ENCODE measurements around the gene HAAO.
"Not testable (repeated sequence)": the region's sequence is repeated elsewhere in the genome, so short reads cannot be mapped to it uniquely, and the experiment has no call there.

The HAAO gene

DNA sequence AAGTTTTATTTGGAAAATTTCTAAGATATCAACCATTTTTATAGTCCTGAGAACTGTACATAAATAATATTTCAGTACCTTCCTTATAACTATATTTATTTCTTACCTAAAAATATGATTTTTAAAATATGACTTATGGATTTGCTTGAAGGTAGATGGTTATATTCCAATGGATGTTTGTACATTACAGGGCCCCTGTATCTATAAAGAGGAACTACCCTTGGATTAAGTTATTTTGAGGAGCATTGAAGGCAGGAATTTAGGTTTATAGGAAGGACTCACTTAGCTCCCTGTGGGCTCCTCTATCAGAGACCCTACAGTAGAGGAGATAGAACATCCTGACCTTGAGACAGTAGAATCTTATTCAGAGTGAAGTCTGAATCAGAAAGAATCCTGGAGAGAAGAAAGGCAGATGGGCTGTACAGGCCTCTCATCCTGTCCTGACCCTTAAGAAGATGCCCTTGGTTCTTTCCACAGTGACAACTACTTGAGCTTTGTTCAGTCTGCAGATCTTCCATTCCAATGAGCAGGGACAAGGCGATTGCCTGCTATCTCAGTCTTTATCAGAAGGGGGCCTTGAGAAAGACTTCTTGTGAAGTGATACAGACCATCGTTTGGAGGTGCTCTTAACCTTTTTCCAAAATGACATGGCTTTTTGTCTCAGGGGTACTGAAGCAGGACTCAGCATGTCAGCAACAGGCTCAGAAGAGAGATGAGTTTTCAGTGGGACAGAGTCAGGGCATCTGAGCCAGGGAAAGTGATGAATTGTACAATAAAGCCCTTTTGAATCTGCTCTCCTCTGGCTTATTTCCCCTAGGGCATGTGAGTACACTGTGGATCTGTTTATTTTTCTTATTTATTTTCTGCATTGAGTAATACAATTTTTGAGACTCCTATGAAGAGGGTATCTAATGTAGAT lies 49.4 kb downstream of the HAAO start:
- DNase-seq (ENCODE audit: low read depth), result no peak
- no peak overlapping the region for H3K4me3 ChIP-seq (ENCODE audit: low read depth, low read length)
- TF ChIP-seq, protein P1, sequence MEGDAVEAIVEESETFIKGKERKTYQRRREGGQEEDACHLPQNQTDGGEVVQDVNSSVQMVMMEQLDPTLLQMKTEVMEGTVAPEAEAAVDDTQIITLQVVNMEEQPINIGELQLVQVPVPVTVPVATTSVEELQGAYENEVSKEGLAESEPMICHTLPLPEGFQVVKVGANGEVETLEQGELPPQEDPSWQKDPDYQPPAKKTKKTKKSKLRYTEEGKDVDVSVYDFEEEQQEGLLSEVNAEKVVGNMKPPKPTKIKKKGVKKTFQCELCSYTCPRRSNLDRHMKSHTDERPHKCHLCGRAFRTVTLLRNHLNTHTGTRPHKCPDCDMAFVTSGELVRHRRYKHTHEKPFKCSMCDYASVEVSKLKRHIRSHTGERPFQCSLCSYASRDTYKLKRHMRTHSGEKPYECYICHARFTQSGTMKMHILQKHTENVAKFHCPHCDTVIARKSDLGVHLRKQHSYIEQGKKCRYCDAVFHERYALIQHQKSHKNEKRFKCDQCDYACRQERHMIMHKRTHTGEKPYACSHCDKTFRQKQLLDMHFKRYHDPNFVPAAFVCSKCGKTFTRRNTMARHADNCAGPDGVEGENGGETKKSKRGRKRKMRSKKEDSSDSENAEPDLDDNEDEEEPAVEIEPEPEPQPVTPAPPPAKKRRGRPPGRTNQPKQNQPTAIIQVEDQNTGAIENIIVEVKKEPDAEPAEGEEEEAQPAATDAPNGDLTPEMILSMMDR (IDR thresholded peaks at IDR 0.05; ENCODE audit: low read depth, low read length, missing control alignments), result no peak
- in situ Hi-C loops (cut with HindIII; ENCODE audit: low sequenced_read_pairs), result no loop called here

DNA sequence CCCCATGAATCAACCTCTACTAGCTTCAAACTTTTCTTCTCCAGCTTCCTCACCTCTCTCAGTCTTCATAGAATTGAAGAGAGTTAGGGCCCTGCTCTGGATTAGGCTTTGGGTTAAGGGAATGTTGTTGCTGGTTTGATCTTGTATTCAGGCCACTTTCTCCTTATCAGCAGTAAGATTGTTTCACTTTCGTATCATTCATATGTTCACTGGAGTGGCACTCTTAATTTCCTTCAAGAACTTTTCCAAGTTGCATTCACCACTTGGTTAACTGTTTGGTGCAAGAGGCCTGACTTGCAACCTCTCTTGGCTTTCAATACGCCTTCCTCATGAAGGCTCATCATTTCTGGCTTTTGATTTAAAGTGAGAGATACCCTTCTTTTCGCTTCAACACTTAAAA lies 51.2 kb downstream of the HAAO start:
- H3K4me3 ChIP-seq (ENCODE audit: low read depth, low read length), result no peak overlapping the region
- TF ChIP-seq, protein P1 (IDR thresholded peaks at IDR 0.05; ENCODE audit: low read depth, low read length, missing control alignments), result no peak
- no peak for DNase-seq (ENCODE audit: low read depth)
- in situ Hi-C loops (cut with HindIII; ENCODE audit: low sequenced_read_pairs), result no loop called here

DNA sequence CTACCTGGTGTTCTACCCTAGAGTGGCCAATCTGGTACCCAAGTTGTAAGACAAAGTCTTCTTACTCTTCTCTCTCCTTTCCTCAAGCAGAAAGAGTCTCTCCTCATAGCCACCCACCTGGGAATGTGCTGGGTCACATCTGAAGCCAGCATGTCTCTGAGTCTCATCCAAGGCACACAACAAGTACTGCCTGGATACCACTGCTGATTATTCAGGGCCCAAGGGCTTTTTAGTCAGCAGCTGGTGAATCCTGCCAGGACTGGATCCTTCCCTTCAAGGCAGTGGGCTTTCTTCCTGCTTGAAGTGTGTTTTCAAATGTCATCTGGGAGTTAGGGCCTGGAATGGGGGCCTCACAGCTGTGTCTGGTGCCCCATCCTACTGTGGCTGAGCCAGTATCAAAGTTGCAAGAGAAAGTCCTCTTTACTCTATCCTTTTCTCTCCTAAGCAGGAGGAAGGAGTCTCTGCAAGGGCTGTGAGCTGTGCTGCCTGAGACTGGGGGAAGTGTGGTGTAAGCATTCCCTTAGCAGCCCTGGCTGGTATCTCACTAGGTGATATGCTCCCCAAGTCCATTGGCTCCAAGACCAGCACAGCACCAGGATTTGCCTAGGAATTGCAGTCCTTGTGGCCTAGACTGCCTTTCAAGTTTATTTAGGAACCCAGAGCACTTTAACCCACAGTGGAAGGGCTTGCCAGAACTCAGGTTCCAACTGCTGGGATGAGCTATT lies 55.6 kb downstream of the HAAO start:
- in situ Hi-C loops (cut with HindIII; ENCODE audit: low sequenced_read_pairs), result no loop called here
- TF ChIP-seq, protein P1 (IDR thresholded peaks at IDR 0.05; ENCODE audit: low read depth, low read length, missing control alignments), result no peak
- H3K4me3 ChIP-seq (ENCODE audit: low read depth, low read length), result no peak overlapping the region
- no peak for DNase-seq (ENCODE audit: low read depth)

DNA sequence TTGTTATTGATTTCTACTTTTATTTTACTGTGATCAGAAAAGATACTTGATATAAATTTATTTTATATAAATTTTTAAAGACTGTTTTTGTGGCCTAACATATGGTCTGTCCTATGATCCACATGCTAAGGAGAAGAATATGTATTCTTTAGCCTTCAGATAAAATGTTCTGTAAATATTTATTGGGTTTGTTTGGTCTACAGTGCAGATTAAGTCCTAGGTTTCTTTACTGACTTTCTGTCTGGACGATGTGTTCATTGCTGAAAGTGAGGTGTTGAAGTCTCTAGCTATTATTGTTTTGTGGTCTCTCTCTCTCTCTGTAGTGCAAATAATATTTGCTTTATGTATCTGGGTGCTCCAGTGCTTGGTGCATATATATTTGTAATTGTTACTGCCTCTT lies 58.5 kb downstream of the HAAO start:
- no peak overlapping the region for H3K4me3 ChIP-seq (ENCODE audit: low read depth, low read length)
- TF ChIP-seq, protein P1 (IDR thresholded peaks at IDR 0.05; ENCODE audit: low read depth, low read length, missing control alignments), result no peak
- DNase-seq (ENCODE audit: low read depth), result no peak
- in situ Hi-C loops (cut with HindIII; ENCODE audit: low sequenced_read_pairs), result no loop called here

DNA sequence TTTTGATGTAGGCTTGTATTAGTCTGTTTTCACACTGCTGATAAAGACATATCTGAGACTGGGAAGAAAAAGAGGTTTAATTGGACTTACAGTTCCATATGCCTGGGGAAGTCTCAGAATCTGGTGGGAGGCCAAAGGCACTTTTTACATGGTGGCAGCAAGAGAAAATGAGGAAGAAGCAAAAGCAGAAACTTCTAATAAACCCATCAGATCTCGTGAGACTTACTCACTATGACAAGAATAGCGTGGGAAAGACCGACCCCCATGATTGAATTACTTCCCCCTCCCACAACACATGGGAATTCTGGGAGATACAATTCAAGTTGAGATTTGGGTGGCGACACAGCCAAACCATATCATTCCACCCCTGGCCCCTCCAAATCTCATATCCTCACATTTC lies 61.1 kb downstream of the HAAO start:
- in situ Hi-C loops (cut with HindIII; ENCODE audit: low sequenced_read_pairs); H3K4me3 ChIP-seq (ENCODE audit: low read depth, low read length); DNase-seq (ENCODE audit: low read depth): not testable (repeated sequence)

DNA sequence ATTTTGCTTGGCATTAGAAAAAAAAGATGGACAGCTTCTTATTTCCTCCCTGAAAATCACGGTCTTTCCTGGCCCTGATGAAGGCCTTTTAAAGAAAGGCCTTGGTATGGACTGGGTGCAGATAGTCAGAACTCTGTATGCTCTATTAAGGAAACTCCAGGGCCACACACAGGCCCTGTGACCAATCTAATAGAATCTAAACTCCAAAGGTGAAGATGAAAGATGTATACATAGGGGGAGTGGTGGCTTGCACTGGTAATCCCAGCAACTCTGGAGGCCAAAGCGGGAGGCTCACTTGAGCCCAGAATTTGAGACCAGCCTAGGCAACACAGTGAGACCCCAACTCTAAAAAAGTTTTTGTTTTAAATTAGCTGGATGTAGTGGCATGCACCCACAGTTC lies 65.7 kb downstream of the HAAO start:
- TF ChIP-seq, protein P1 (IDR thresholded peaks at IDR 0.05; ENCODE audit: low read depth, low read length, missing control alignments), result no peak
- DNase-seq (ENCODE audit: low read depth), result no peak
- in situ Hi-C loops (cut with HindIII; ENCODE audit: low sequenced_read_pairs), result no loop called here
- H3K4me3 ChIP-seq (ENCODE audit: low read depth, low read length), result no peak overlapping the region

DNA sequence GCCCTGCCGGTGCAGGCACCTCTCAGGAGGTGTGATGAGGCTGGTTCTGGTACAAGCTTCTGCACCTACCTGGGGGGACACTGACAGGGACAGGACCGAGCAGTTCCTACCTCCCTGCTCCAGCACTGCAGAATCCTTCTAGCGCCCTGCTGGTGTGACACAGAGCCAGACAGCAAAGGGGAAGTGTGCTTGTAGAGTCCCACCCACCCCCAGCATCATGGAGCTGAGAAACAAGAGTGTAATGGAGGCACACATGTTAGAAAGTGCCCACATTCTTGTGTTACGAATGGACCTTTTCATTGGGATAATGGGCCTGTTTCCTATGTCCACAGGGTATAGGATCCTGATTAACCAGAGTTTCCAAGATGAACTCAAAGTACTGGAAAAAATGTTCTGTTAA lies 66.7 kb downstream of the HAAO start:
- no peak for DNase-seq (ENCODE audit: low read depth)
- no peak overlapping the region for H3K4me3 ChIP-seq (ENCODE audit: low read depth, low read length)
- TF ChIP-seq, protein P1 (IDR thresholded peaks at IDR 0.05; ENCODE audit: low read depth, low read length, missing control alignments), result no peak
- in situ Hi-C loops (cut with HindIII; ENCODE audit: low sequenced_read_pairs), result no loop called here
